ENCODE data around the gene ASIC4. TPM values are rescaled to one million over a fixed set of nuclear protein-coding genes. Genes with fewer than 3 reads are reported as not detected.

Gene ASIC4
- total RNA-seq, 3 donors from 2014 or later: 0.09 TPM; not detected in 2

DNA sequence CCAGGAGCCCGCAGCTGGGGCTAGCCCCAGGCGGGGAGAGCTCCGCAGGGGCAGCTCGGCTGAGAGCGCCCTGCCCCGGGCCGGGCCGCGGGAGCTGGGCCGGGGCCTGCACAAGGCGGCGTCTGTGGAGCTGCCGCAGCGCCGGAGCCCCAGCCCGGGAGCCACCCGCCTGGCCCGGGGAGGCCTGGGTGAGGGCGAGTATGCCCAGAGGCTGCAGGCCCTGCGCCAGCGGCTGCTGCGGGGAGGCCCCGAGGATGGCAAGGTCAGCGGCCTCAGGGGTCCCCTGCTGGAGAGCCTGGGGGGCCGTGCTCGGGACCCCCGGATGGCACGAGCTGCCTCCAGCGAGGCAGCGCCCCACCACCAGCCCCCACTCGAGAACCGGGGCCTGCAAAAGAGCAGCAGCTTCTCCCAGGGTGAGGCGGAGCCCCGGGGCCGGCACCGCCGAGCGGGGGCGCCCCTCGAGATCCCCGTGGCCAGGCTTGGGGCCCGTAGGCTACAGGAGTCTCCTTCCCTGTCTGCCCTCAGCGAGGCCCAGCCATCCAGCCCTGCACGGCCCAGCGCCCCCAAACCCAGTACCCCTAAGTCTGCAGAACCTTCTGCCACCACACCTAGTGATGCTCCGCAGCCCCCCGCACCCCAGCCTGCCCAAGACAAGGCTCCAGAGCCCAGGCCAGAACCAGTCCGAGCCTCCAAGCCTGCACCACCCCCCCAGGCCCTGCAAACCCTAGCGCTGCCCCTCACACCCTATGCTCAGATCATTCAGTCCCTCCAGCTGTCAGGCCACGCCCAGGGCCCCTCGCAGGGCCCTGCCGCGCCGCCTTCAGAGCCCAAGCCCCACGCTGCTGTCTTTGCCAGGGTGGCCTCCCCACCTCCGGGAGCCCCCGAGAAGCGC lies 30.6 kb upstream of the ASIC4 start:
- no peaks in the 10 kb centered on the region for H3K9me3 ChIP-seq
- no peaks in the 10 kb centered on the region for H3K36me3 ChIP-seq (ENCODE audit: low read depth)
- DNase-seq: no peak
- ATAC-seq: peak; percentile 5
- intact Hi-C loops (cut with DNase I, micrococcal nuclease): no loop called here
- no peak for TF ChIP-seq CTCF (IDR thresholded peaks at IDR 0.05)
- H3K4me3 ChIP-seq: no peak overlapping the region
- peaks cover 11% of the 10 kb centered on the region for H3K4me1 ChIP-seq (ENCODE audit: low read depth)

DNA sequence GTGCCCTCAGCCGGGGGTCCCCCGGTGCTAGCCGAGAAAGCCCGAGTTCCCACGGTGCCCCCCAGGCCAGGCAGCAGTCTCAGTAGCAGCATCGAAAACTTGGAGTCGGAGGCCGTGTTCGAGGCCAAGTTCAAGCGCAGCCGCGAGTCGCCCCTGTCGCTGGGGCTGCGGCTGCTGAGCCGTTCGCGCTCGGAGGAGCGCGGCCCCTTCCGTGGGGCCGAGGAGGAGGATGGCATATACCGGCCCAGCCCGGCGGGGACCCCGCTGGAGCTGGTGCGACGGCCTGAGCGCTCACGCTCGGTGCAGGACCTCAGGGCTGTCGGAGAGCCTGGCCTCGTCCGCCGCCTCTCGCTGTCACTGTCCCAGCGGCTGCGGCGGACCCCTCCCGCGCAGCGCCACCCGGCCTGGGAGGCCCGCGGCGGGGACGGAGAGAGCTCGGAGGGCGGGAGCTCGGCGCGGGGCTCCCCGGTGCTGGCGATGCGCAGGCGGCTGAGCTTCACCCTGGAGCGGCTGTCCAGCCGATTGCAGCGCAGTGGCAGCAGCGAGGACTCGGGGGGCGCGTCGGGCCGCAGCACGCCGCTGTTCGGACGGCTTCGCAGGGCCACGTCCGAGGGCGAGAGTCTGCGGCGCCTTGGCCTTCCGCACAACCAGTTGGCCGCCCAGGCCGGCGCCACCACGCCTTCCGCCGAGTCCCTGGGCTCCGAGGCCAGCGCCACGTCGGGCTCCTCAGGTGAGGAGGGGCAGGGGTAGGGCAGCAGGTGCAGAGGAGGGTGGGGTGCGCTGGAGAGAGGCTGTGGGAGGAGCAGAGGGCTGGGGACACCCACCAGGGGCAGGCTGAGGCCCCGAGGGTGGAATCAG lies 29.7 kb upstream of the ASIC4 start:
- H3K4me1 ChIP-seq (ENCODE audit: low read depth): peaks cover 11% of the 10 kb centered on the region
- intact Hi-C loops (cut with DNase I, micrococcal nuclease): no loop called here
- ATAC-seq (peak; percentile 31), DNase-seq (no peak)
- no peak overlapping the region for H3K4me3 ChIP-seq
- H3K9me3 ChIP-seq: no peaks in the 10 kb centered on the region
- H3K36me3 ChIP-seq (ENCODE audit: low read depth): no peaks in the 10 kb centered on the region
- no peak for TF ChIP-seq CTCF (IDR thresholded peaks at IDR 0.05)

DNA sequence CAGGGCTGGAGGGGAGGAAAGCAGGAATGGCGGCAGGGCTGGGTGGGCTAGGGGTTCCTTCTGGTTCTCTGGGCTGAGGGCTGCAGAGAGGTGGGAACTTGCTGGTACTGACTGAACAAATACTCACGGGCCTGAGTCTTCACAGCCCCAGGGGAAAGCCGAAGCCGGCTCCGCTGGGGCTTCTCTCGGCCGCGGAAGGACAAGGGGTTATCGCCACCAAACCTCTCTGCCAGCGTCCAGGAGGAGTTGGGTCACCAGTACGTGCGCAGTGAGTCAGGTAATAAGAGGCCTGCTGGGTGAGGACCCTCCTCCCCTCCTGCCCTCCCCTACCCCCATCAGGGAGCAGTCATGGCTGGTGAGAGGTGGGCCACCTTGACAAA lies 29.1 kb upstream of the ASIC4 start:
- Histone ChIP-seq H3K9me3 (no peaks in the 10 kb centered on the region), H3K36me3 (ENCODE audit: low read depth) (no peaks in the 10 kb centered on the region), H3K4me3 (no peak overlapping the region), H3K4me1 (ENCODE audit: low read depth) (peaks cover 11% of the 10 kb centered on the region)
- no peak for ATAC-seq
- no peak for TF ChIP-seq CTCF (IDR thresholded peaks at IDR 0.05)
- intact Hi-C loops (cut with DNase I, micrococcal nuclease): no loop called here
- DNase-seq: no peak

- ATAC-seq (no peak), DNase-seq (no peak)
- intact Hi-C loops (cut with DNase I, micrococcal nuclease): no loop called here
- Histone ChIP-seq H3K4me1 (ENCODE audit: low read depth) (peaks cover 11% of the 10 kb centered on the region), H3K9me3 (no peaks in the 10 kb centered on the region), H3K36me3 (ENCODE audit: low read depth) (no peaks in the 10 kb centered on the region), H3K4me3 (no peak overlapping the region)
- no peak for TF ChIP-seq CTCF (IDR thresholded peaks at IDR 0.05)
Measured at GRCh38 chr2:219486380-219486959, 27.8 kb upstream of the ASIC4 start.

DNA sequence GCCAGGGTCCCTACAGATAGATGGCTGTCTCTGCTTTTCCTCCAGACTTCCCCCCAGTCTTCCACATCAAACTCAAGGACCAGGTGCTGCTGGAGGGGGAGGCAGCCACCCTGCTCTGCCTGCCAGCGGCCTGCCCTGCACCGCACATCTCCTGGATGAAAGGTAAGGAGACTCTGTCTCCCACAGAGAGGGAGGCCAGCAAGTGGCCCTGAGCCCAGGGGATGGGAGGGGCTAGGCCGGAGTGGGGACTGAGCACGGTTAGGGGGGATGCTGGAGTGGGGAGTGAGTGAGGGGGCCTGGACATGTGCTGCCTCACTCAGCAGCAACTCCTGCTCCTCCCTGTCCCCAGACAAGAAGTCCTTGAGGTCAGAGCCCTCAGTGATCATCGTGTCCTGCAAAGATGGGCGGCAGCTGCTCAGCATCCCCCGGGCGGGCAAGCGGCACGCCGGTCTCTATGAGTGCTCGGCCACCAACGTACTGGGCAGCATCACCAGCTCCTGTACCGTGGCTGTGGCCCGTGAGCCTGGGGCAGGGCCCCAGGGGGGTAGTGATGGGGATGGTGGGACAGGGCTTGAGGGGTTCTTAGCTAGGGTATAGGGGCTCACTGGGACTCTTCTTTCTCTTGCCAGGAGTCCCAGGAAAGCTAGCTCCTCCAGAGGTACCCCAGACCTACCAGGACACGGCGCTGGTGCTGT lies 26.0 kb upstream of the ASIC4 start:
- Histone ChIP-seq H3K4me1 (ENCODE audit: low read depth) (peaks cover 11% of the 10 kb centered on the region), H3K9me3 (no peaks in the 10 kb centered on the region), H3K36me3 (ENCODE audit: low read depth) (no peaks in the 10 kb centered on the region), H3K4me3 (no peak overlapping the region)
- ATAC-seq: no peak
- intact Hi-C loops (cut with DNase I, micrococcal nuclease): no loop called here
- no peak for TF ChIP-seq CTCF (IDR thresholded peaks at IDR 0.05)
- DNase-seq: no peak
